Activated CD8-positive, alpha-beta memory T cell treated with anti-CD3 and anti-CD28 coated beads, Interleukin-2, amount 50 U/mL, for 48 hours (primary cell): ENCODE measurements around the gene TTC3.
"Not testable (repeated sequence)": the region's sequence is repeated elsewhere in the genome, so short reads cannot be mapped to it uniquely, and the experiment has no call there.

Experiments used
- DNase-seq: peaks from one replicate; pipeline ENCODE4 v3.0.0-alpha.2; 2020

Gene TTC3

GRCh38 chr21:37072988-37073416 lies at the start of gene TTC3, which contains the start of gene PIGP:
Gene TTC3, plus strand, starts transcription at chr21:37073254. Its CDS starts 14,004 bp downstream, at chr21:37087258.
Gene PIGP, minus strand, starts transcription at chr21:37073071. Its CDS starts 556 bp downstream, at chr21:37072515.
- peak; percentile 99 for DNase-seq

DNA sequence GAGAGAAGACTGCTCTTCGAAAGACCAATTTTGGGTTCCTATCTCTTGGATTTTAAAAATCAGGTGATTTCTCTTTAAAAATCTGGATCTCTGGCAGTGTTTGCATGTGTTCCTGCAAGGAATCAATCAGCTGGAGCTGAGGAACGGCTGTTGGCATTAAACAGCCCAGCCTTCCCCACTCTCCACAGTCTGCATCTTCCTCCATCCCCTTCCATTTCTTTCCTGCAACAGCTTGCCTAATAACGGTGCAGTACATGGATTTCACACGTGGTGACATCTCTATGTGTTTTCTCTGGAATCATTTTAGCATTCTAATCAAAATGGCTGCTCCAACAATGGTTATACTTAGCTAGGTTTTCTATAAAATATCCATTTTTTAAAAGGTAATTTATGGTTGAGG lies 46.6 kb upstream of the TTC3 start:
- DNase-seq: no peak

DNA sequence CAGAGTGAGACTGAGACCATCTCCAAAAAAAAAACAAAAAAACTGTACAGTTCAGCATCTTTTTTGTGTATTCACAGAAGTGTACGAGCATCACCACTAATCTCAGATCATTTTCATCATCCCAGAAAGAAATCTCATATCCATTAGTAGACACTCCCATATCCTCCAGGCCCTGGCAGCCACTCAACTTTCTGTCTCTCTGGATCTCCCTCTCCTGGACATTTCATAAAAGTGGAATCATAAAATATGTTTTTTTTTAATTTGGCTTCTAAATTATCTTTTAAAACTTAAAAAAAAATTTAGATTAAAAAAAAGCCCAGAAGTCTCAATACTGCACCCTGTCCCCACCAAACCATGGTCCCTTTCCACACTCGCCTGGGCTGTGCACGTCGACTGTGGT lies 44.5 kb upstream of the TTC3 start:
- no peak for DNase-seq

DNA sequence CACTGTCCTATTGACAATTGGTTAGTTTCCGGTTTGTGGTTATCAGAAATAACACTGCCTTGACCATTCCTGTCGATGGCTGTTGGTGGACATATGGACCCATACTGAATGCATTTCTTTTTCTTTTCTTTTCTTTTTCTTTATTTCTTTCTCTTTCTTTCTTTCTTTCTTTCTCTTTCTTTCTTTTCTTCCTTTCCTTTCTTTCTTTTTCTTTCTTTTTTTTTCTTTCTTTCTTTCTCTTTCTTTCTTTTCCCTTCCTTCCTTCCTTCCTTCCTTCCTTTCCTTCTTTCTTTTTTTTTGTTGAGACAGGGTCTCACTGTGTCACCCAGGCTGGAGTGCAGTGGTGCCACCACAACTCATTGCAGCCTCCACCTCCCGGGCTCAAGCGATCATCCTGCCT lies 42.2 kb upstream of the TTC3 start:
- no peak for DNase-seq

- DNase-seq: no peak
Measured at GRCh38 chr21:37032293-37032692, 40.8 kb upstream of the TTC3 start.

DNA sequence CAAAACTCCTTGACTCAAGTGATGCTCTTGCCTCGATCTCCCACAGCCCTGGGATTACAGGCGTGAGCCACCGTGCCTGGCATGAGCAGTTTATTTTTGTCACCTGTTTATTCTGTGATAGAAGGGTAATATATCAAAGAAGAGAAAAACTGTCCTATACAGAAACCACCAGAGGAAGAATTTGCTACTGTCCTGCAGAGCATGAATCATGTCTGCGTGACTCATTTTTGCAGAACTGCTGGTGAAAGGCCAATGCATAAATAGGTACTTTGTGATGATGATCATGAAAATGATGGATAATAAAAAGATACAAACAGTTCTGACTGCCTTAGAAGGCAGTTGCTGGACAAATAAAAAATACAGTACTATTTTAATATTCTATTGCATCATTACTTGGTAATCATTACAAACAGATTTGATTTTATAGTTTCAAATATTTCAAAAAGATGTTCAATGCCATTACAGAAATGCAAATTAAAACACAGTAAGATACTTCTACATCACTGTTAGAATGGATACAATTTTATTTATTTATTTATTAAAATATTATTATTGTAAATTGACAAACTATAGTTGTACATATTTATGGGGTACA lies 40.1 kb upstream of the TTC3 start:
- no peak for DNase-seq

DNA sequence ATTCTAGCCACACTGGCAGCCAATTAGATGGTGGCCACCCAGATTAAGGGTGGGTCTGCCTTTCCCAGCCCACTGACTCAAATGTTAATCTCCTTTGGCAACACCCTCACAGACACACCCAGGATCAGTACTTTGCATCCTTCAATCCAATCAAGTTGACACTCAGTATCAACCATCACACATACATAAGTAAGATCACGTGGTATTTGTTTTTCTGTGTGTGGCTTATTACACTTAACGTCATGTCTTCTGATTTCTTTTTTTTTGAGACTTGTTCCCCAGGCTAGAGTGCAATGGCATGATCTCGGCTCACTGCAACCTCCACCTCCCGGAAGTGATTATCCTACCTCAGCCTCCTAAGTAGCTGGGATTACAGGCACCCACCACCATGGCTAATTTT lies 38.7 kb upstream of the TTC3 start:
- not testable (repeated sequence) for DNase-seq

GRCh38 chr21:37036177-37036576 lies 36.9 kb upstream of the TTC3 start:
- DNase-seq: no peak

DNA sequence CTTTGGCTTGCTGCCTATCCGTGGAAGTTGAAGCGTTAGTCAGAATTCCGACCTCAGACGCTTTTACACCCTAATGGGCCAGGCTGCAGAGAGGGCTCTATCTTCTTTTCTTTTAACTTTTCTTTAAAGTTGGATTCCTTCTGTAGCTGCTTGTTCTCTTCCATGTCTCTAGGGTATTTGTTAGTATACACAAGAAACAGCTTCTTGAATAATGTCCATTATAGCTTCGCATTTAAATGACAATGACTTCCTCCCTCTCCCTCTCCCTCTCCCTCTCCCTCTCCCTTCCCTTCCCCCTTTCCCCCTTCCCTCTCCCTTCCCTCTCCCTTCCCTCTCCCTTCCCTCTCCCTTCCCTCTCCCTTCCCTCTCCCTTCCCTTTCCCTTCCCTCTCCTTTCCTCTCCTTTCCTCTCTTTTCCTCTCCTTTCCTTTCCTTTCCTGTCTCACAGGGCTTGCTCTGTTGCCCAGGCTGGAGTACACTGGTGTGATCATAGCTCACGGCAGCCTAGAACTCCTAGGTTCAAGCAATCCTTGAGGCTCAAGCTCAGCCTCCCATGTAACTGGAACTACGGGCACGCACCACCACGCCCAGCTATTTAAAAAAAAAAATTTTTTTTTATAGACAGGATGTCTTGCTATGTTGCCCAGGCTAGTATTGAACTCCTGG lies 33.5 kb upstream of the TTC3 start:
- no peak for DNase-seq

DNA sequence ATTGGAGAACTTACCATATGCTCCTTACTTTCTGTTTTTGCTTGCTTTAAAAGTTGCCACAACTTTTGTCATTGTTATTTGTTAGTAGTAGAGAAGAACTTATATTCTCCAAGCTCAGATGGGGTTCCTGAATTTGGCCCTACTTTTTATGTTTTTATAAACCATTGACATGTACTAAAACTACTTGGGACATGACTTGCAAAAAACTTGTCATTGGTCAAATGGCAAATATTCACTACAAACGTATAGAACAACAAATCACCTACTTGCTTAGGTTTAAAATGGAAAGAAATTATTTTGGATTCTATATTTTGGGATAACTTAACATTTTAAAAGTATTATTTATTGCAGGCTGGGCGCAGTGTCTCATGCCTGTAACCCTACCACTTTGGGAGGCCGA lies 32.8 kb upstream of the TTC3 start:
- no peak for DNase-seq

DNA sequence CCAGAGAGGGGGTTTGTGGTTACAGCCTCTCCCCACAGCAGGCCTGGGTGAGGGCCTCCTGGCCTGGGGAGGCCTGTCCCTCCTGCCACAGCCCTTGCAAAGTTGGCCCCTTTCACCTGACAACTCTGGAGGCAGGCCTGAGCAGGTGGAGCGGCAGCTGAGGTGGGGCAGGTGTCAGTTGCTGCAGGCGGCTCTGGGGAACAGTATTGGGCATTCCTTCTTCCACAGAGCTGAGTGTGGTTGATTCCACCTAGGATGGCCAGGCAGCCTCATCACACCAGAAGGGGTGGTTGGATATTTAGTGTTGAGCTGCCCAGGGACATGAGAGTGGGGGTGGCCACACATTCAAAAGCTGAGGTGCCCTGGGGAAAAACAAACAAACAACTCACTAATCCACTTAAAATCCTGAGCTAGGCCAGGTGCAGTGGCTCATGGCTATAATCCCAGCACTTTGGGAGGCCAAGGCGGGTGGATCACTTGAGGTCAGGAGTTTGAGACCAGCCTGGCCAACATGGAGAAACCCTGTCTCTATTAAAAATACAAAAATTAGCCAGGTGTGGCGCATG lies 31.3 kb upstream of the TTC3 start:
- no peak for DNase-seq

DNA sequence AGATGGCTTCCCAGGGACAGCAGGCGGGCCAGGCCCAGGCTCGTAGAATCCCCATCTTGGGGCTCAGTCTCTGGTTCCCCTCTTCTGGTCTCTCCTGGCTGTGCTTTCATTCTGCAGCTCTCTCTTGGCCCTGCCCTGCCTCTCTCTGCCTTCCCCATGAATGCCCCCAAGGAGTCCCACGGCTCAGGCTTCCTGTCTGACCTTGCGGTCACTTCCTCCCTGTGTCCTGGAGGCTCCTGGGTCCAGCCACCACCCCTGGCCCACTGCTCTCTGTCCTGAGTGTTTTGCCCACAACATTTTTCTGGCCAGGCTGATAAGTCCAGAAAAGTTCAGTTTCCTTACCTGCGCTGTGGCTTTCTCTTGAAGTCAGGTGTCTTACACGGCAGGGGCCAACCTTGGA lies 29.2 kb upstream of the TTC3 start:
- DNase-seq: no peak

- DNase-seq: no peak
Measured at GRCh38 chr21:37044643-37045042, 28.4 kb upstream of the TTC3 start.

DNA sequence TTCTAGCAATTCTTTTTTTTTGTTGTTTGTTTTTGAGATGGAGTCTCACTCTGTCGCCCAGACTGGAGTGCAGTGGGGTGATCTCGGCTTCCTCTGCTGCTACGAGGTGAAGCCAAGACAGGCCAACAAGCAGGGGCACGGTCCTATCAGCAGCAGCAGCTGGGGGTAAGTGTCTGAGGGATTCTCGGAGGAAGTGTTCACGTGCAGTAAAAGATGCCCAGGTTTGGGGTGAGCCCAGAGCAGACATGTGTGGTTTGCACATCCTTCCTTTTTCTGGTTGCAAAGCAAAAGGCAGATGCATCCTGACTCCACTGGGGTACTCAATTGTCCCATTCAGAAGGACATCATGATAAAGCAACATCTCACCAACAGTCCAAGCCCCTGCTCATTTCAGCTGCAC lies 27.9 kb upstream of the TTC3 start:
- no peak for DNase-seq

GRCh38 chr21:37045556-37045955 lies 27.5 kb upstream of the TTC3 start:
- DNase-seq: no peak

- no peak for DNase-seq
Measured at GRCh38 chr21:37047079-37047478, 26.0 kb upstream of the TTC3 start.

DNA sequence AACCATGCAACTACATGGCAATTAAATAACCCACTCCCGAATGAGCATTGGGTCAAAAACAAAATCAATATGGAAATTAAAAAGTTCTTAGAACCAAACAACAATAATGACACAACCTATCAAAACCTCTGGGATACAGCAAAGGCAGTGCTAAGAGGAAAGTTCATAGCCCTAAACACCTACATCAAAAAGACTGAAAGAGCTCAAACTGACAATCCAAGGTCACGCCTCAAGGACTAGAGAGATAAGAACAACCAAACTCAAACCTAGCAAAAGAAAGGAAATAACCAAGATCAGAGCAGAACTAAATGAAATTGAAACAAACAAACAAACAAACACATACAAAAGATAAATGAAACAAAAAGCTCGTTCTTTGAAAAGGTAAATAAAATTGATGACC lies 23.3 kb upstream of the TTC3 start:
- not testable (repeated sequence) for DNase-seq

DNA sequence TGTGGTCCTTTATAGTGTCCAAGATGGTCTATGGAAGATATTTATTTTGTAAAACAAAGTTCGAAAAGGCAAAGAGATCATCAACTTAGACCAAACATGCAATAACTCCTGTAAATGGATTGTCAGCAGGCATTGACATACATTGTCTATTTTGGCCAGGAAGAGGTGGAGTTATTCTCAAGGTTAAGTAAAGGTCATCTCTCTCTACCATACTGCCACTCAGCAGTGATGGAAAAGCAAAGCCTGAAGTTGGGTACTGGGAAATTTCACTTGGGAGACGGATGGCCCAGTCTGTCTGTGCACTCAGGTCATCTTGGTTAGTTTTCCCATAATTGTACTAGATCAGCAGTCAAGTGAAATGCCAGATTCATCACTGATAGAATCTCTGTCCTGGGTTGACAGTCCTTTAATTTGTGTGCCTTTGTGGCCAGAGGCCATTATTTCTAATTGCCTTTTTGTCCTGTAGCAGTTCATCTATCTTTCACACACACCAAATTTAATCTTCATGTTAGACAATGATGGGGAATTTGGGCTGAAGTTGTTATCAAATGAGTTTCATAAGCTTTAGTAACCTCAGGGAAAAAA lies 17.7 kb upstream of the TTC3 start:
- DNase-seq: no peak

DNA sequence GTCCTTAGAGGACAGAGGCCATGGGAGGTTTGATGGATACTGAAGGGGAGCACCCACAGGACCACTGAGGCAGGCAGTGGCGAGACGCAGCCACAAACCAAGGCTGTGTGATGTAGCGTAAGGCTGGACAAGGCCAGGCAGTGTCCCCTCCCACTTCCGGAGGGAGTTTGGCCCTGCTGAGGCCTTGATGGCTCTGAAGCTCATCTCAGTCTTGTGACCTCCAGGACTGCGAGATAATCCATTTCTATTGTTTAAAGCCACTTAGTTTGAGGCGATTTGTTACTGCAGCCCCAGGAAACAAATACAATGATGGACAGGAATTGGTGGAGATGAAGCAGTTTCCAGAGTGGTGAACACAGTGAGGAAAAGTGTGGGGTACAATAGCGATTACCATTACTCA lies 15.4 kb upstream of the TTC3 start:
- no peak for DNase-seq

GRCh38 chr21:37058261-37058660 lies 14.8 kb upstream of the TTC3 start:
- no peak for DNase-seq

DNA sequence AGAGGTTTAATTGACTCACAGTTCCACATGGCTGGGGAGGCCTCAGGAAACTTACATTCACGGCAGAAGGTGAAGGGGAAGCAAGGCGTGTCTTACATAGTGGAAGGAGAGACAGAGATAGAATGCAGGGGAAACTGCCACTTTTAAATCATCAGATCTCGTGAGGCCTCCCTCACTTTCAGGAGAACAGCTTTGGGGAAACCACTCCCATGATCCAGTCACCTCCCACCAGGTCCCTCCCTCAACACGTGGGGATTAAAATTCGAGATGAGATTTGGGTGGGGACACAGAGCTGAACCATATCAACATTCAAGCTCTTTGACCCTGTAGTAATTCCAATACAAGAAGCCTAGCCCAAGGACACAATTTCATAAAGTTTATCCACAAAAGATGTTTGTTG lies 13.9 kb upstream of the TTC3 start:
- DNase-seq: no peak

DNA sequence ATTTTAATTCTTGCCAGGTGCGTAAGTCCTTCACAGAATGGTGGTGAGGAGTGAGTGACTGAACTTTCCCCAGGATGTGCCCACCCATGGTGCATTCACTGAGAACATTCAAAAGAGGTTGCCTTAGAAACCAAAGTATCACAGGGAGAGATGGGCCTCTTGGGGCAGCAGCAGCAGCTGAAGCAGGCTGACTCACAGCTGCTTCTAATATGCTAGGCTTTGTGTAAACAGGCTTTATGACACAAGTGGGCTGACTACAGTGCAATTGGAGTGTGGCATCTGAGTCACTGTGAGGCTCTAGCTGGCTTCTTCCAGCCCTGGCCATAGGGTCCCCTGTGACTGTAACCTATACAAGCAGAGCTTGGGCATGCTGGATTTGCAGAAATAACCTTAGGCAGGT lies 12.8 kb upstream of the TTC3 start:
- no peak for DNase-seq

- no peak for DNase-seq
Measured at GRCh38 chr21:37061926-37062592, 11.0 kb upstream of the TTC3 start.

DNA sequence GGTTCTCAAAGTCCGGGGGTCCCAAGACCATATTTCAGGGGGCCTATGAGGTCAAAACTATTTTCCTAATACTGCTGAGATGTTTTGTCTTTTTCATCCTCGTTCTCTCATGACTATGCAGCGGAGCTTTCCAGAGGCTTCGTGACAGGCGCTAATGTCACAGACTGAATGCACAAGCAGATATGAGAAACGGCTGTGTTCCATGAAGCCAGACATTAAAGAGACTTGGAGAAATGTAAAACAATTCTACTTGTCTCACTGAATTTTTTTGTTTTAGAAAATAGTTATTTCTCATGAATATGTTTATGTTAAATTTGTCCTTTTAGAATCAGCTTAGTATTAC lies 10.5 kb upstream of the TTC3 start:
- DNase-seq: no peak
